Progenitor cell of endocrine pancreas (in vitro differentiated cells): Measurements from ENCODE around the gene PRMT7. TPM values are rescaled to one million over a fixed set of nuclear protein-coding genes. Genes with fewer than 3 reads are reported as not detected.

Experiments
- DNase-seq: peaks from one replicate; pipeline ENCODE4 v3.0.0; 2021; ENCODE audit warnings: low spot score; ENCODE audit not compliant: unreplicated experiment
- H3K27ac Mint-ChIP-seq: 2 replicates; pipeline ENCODE4 v1.8.0; 2021; ENCODE audit warnings: mild to moderate bottlenecking, moderate library complexity, mixed read lengths
- H3K27me3 Mint-ChIP-seq: 2 replicates; pipeline ENCODE4 v1.8.0; 2021; ENCODE audit warnings: mixed read lengths
- H3K36me3 Mint-ChIP-seq: 2 replicates; pipeline ENCODE4 v1.8.0; 2022; ENCODE audit warnings: mixed read lengths; ENCODE audit not compliant: insufficient read depth
- H3K4me1 Mint-ChIP-seq: 2 replicates; pipeline ENCODE4 v1.8.0; 2021; ENCODE audit warnings: low read depth, mixed read lengths
- H3K4me3 Mint-ChIP-seq: 2 replicates; pipeline ENCODE4 v1.8.0; 2021; ENCODE audit warnings: low read depth, mild to moderate bottlenecking, moderate library complexity, mixed read lengths
- H3K9me3 Mint-ChIP-seq: 2 replicates; pipeline ENCODE4 v1.8.0; 2021; ENCODE audit warnings: low read depth, mixed read lengths
- CTCF ChIP-seq: fragments of 200-600 bp; sonication (generic); IDR thresholded peaks from one replicate; pipeline ENCODE4 v1.5.0; 2021; ENCODE audit warnings: antibody characterized with exemption, mild to moderate bottlenecking; ENCODE audit not compliant: unreplicated experiment
- total RNA-seq: library from RNA; stranded (reverse); gene quantifications from 2 replicates; pipeline ENCODE4 v1.2.1, GENCODE V29; 2021

PRMT7 gene
- total RNA-seq, 1 donor from 2014 or later = 60.0 TPM

GRCh38 chr16:68281368-68282063 is 29.3 kb upstream of the PRMT7 start:
- Mint-ChIP-seq H3K4me1 (peaks cover 2% of the 10 kb centered on the region), H3K27ac (no peak overlapping the region), H3K36me3 (peaks cover 2% of the 10 kb centered on the region), H3K4me3 (no peak overlapping the region), H3K9me3 (no peaks in the 10 kb centered on the region), H3K27me3 (no peaks in the 10 kb centered on the region)
- TF ChIP-seq CTCF = no peak
- DNase-seq = no peak

GRCh38 chr16:68282064-68282452 is 28.8 kb upstream of the PRMT7 start:
- Mint-ChIP-seq H3K36me3 (peaks cover 2% of the 10 kb centered on the region), H3K4me1 (peaks cover 2% of the 10 kb centered on the region), H3K9me3 (no peaks in the 10 kb centered on the region), H3K4me3 (no peak overlapping the region), H3K27me3 (no peaks in the 10 kb centered on the region), H3K27ac (no peak overlapping the region)
- DNase-seq = no peak
- TF ChIP-seq CTCF = no peak

GRCh38 chr16:68283346-68283745 is 27.5 kb upstream of the PRMT7 start:
- TF ChIP-seq CTCF = no peak
- peaks cover 2% of the 10 kb centered on the region for H3K36me3 Mint-ChIP-seq
- H3K27ac Mint-ChIP-seq = no peak overlapping the region
- no peak overlapping the region for H3K4me3 Mint-ChIP-seq
- DNase-seq = no peak
- no peaks in the 10 kb centered on the region for H3K27me3 Mint-ChIP-seq
- H3K4me1 Mint-ChIP-seq = peaks cover 2% of the 10 kb centered on the region
- H3K9me3 Mint-ChIP-seq = no peaks in the 10 kb centered on the region

GRCh38 chr16:68283801-68284598 is 26.8 kb upstream of the PRMT7 start:
- Mint-ChIP-seq H3K27me3 (no peaks in the 10 kb centered on the region), H3K36me3 (peaks cover 2% of the 10 kb centered on the region), H3K27ac (no peak overlapping the region), H3K4me1 (peaks cover 2% of the 10 kb centered on the region), H3K9me3 (no peaks in the 10 kb centered on the region), H3K4me3 (no peak overlapping the region)
- no peak for DNase-seq
- TF ChIP-seq CTCF = no peak

- Mint-ChIP-seq H3K27ac (peak overlapping the region; percentile 67), H3K9me3 (no peaks in the 10 kb centered on the region), H3K27me3 (no peaks in the 10 kb centered on the region), H3K36me3 (peaks cover 2% of the 10 kb centered on the region), H3K4me3 (no peak overlapping the region), H3K4me1 (peaks cover 2% of the 10 kb centered on the region)
- DNase-seq = no peak
- TF ChIP-seq CTCF = no peak
Observed at GRCh38 chr16:68284847-68285246, 26.0 kb upstream of the PRMT7 start.
